Measurements from ENCODE around the gene EHF.
A peak's percentile ranks its signal among the peaks of the same experiment; 100 is the strongest.

The EHF gene

GRCh38 chr11:34627197-34627596, 6.3 kb downstream of the EHF start:
- no peak for DNase-seq

- DNase-seq = no peak
Measured at GRCh38 chr11:34629711-34630110, 8.8 kb downstream of the EHF start.

DNA sequence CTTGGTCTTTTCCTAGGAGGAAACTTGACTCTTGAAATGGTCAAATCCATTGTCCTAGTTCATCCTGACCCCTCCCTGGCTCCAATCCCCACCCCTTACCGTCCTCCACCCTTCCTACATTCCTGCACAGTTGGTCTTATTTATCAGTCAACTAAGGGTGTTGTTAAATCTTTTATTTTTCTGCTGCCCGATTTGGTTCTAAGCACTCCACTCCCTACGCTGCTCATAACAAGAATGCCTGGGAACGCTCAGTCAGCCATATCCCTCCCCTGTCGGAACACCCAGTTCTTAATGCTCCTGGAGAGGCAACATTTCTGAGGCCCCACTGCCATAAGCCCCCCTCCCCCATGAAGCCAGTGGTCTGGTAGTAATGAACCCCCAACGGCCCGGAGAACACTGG, 9.7 kb downstream of the EHF start:
- no peak for DNase-seq

GRCh38 chr11:34631297-34631696, 10.4 kb downstream of the EHF start:
- no peak for DNase-seq

DNA sequence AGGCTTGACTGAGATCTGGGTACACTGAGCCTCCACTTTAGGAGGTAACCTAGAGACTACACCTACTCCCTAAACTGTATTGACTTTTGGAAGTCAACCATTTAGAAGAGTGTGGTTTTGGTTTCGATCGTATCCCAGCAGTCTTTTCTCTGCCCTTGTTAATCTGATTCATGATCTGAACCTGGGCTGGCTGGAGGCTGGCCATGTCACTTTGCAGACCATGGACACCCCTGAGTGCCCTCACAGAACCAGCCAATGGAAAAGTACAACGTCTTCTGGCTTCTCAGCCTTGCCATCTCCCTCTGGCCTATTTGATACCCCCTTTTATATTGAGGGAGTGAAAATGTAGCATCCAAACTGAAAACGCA, 10.8 kb downstream of the EHF start:
- no peak for DNase-seq

DNA sequence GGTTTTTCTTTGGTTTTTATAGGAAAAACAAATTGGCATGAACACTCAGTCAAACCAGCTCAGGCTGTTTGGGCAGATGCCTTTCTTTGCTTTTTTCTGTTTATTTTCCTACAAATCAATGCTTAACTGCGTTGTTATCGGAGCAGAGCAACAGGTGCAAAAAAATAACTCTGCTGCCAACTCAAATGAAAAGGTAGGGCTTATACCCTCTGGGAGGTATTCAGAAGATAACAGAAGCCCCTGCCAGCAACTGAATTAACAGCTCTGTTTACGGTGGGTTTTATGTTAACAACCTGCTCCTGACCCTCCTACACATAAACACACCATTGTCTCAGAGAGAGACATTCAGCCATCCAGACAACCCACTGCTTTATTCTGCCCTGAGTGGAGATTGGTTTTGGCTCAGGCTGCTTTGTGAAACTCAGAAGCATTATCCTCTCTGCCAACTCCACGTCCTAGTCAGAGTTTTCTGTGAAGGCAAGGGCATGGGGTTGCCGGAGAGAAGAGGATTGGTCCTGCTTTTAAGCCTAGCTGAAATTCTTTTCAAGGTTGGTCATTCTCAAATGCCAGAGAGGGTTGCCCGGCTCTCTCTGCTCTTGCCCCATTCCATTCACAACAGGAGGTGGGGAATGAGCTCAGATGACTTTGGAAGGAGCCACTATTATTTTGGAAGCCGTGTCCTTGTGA, 11.4 kb downstream of the EHF start:
- DNase-seq = no peak

GRCh38 chr11:34633640-34633989, 12.7 kb downstream of the EHF start:
- no peak for DNase-seq

DNA sequence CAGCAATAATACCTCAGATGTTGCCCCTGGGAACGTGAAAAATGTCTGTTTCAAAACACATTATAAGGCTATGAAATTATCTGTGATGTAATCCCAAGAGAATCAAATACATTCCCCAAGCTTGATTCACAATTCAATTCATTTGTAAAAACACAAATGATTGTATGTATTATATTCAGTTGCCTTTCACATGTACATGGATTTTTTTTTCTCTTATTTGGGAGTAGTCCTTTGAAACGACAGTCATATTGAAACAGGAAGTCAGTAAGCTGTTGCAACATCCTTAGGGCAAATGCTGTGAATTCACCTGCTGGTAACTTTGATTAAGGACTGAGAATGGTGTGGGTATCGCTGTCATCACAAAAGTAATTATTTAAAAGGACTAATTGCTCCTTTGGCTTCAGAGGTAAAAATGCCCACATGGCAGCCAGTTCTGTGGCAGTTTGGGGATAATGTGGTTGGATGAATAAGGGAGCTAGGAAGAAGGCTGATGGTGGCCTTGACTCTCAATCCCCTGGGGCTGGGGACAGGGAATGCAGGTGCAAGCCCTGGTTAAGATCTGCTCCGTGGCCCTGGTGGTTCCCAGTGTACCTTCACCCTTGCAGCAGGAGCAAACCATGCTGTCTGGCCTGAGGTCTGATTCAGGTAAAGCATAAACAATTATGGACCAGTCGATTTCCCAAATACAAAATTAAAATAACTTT, 13.2 kb downstream of the EHF start:
- peak; percentile 87 for DNase-seq

GRCh38 chr11:34634694-34635062, 13.8 kb downstream of the EHF start:
- no peak for DNase-seq

- DNase-seq = no peak
Measured at GRCh38 chr11:34636127-34636526, 15.2 kb downstream of the EHF start.

DNA sequence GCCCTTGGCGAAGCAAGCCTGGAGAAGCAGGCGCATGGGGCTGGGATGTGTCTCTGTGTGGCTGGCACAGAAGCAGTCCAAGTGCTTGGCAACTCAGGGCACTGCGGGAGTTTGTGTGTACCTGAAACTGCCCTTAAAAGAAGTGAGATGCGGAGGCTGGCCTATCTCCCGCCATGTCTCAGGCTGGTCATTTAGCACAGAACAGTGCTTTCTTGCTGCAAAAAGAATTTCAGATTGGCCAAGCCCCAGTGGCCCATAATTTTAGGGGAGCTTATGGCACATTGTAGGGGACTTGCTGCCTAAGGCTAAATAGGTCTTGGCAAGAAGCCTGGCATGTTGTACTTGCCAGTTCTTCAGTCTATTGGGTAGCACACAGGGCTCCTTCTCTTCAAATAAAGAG, 16.4 kb downstream of the EHF start:
- no peak for DNase-seq

GRCh38 chr11:34638897-34639296, 18.0 kb downstream of the EHF start:
- no peak for DNase-seq

DNA sequence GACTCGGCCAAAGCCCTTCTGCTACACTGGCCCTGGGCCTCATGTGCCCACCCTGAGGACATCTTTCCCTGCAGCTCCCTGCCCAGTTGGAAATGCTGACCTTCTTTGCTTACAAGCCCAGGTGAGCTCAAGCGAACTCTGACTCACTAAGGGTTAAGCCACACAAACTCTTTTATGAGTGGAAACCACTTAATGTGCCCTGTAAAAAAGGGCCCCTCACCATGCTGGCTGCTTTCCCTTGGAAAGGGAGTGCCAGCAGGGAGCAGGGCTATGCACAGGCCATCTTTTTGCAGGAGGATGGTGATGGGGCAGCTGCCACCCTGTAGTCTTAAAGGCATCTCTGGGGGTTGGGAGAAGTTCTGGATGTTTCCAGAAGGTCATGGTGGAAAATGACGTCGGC, 18.7 kb downstream of the EHF start:
- DNase-seq = no peak

GRCh38 chr11:34640050-34640923, 19.4 kb downstream of the EHF start:
- no peak for DNase-seq

- no peak for DNase-seq
Measured at GRCh38 chr11:34640924-34641275, 20.0 kb downstream of the EHF start.

GRCh38 chr11:34641456-34641855, 20.6 kb downstream of the EHF start:
- no peak for DNase-seq

DNA sequence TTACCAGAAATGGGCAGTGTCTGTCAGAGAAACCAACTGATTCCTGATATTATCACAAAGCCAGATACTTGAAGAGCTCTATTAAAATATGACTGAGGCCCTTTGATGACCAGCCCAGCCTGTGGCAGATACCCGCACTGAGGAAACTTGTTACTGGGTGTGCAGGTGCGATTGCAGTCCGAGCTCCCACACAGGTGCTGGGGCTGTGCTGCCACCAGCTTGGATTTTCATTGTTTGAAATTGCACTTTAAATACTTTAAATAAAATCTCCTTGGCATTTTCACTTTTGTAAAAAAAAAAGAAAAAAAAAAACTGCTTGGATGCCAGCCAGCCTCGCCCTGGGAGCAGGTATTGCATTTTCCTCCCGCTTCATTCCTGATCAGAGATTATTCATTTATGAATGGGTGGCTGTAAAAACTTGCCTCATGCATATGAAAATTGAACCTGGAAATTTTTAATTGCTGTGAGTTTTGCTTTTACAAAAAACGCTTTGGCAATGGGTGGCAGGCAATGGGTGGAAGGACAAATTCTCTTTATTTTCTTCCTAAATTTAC, 21.2 kb downstream of the EHF start:
- DNase-seq = no peak

DNA sequence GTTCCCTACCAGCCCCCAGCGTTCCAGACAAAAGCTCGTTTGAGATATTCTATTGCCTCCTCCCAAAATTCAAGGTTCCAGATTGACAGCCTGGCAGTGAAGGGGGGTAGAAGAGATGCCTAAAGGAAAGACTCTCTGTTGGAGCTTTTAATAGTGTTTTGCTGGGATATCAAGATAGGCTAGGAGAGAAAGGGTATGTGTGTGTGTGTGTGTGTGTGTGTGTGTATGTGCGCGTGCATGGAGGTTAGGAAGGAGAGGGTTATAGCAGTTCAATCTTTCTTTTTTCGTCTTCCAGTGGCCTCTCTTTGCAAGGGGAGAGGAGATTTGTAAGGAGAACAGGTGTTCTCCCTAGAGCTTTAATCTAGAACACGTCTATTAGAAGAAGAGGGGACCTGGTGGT, 22.0 kb downstream of the EHF start:
- DNase-seq = no peak

GRCh38 chr11:34643311-34643710, 22.4 kb downstream of the EHF start:
- DNase-seq = no peak

- no peak for DNase-seq
Measured at GRCh38 chr11:34643846-34644245, 23.0 kb downstream of the EHF start.

DNA sequence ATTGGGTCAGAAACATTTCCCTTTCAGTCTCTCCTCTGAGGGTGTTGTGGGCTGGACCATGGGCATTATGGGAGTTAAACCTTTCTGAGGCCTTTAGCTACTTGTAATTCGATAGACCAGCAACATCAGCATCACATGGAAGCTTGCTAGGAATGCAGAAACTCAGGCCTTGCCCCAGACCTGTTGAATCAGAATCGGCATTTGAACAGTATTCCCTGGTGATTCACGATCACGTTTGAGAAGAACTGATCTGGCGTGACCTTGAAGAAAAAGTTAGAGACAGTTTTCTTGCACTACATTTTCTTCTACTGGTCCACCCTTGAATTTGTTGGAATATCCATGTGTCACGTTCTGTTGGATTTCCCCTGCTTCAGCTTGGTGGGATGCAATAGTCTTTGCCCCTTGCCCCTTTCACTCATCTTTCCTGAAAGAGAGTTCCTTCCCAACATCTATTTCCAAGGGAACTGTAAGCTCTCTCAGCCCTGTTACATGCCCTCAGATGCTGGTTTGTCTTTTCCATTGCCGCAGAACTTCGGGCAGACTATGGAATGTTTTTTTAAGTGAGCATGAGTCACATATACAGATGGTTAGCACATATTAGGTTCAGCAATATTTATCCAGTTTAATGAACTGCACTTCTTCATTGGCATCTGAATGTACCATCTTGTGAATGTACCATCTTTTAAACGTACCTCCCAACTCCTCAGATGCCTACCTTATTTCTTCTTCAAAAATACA, 23.9 kb downstream of the EHF start:
- DNase-seq = no peak

DNA sequence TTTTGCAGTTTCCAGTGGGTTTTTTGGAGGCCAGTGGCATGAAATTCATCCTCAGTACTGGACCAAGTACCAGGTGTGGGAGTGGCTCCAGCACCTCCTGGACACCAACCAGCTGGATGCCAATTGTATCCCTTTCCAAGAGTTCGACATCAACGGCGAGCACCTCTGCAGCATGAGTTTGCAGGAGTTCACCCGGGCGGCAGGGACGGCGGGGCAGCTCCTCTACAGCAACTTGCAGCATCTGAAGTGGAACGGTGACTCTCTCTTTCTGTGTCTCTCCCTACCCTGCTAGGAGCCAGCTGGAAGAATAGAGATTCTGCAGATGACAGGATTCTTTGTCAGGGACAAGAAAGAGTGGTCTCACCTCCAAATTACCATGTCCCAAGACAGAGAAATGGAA, 25.5 kb downstream of the EHF start:
- DNase-seq = no peak

GRCh38 chr11:34647131-34647530, 26.2 kb downstream of the EHF start:
- DNase-seq = no peak
